Type B pancreatic cell (in vitro differentiated cells): Measurements from ENCODE around the gene PLAC1. TPM values are rescaled to one million over a fixed set of nuclear protein-coding genes. Genes with fewer than 3 reads are reported as not detected.

Experiments
- DNase-seq: peaks from one replicate; pipeline ENCODE4 v3.0.0; 2021; ENCODE audit warnings: mixed read lengths; ENCODE audit not compliant: unreplicated experiment; ENCODE audit errors: extremely low spot score
- H3K27ac Mint-ChIP-seq: 2 replicates; pipeline ENCODE4 v1.8.0; 2021; ENCODE audit warnings: mild to moderate bottlenecking, mixed read lengths
- H3K27me3 Mint-ChIP-seq: 2 replicates; pipeline ENCODE4 v1.8.0; 2021; ENCODE audit warnings: mixed read lengths
- H3K36me3 Mint-ChIP-seq: 2 replicates; pipeline ENCODE4 v1.8.0; 2021; ENCODE audit warnings: mixed read lengths
- H3K4me1 Mint-ChIP-seq: one replicate; pipeline ENCODE4 v1.8.0; 2021; ENCODE audit warnings: mixed read lengths; ENCODE audit not compliant: unreplicated experiment
- H3K4me3 Mint-ChIP-seq: 2 replicates; pipeline ENCODE4 v1.8.0; 2021; ENCODE audit warnings: mild to moderate bottlenecking, mixed read lengths
- H3K9me3 Mint-ChIP-seq: 2 replicates; pipeline ENCODE4 v1.8.0; 2021; ENCODE audit warnings: mixed read lengths
- CTCF ChIP-seq: fragments of 200-600 bp; sonication (generic); conservative IDR thresholded peaks from 2 replicates; pipeline ENCODE4 v1.5.0; 2021; ENCODE audit warnings: antibody characterized with exemption, mild to moderate bottlenecking
- long read RNA-seq: library from polyadenylated mRNA; unstranded; transcript quantifications from one replicate; pipeline ENCODE4 v2.0.0, GENCODE V29; 2020
- total RNA-seq: library from RNA; stranded (reverse); gene quantifications from 2 replicates; pipeline ENCODE4 v1.2.1, GENCODE V29; 2021; ENCODE audit warnings: low replicate concordance

PLAC1 gene, protein sequence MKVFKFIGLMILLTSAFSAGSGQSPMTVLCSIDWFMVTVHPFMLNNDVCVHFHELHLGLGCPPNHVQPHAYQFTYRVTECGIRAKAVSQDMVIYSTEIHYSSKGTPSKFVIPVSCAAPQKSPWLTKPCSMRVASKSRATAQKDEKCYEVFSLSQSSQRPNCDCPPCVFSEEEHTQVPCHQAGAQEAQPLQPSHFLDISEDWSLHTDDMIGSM
- total RNA-seq, result 0.43 TPM in 1 of 2 replicates, not detected in the other
- long read RNA-seq, result 0 reads

GRCh38 chrX:134658002-134658759 lies at the start of gene PLAC1:
Gene PLAC1 (minus strand): TSS chrX:134658471. CDS start chrX:134566682, 91,789 bp downstream.
- peaks cover 5% of the 10 kb centered on the region for H3K4me1 Mint-ChIP-seq
- DNase-seq, result no peak
- no peaks in the 10 kb centered on the region for H3K27me3 Mint-ChIP-seq
- no peak within 1 kb of the TSS for H3K27ac Mint-ChIP-seq
- no peaks in the 10 kb centered on the region for H3K36me3 Mint-ChIP-seq
- H3K4me3 Mint-ChIP-seq, result no peak within 1 kb of the TSS
- no peak for TF ChIP-seq CTCF
- no peaks in the 10 kb centered on the region for H3K9me3 Mint-ChIP-seq

DNA sequence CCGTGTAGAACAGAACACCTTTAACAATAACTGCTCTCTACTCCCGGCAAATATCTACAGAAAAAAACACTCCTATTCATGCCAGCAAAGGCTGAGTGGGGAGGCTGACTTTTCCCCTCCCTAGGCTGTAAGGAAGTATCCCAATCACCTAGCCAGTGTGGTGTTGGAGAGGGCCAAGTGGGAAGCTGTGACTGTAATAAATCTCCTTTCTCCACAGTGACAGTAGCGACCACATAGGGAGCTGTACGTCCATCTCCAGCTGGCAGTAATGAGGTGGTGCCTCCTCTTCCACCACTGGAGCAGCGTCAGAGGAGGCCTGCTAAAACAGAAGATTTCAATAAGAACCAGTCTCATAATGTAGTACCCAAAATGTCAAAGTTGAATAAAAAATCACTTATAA lies 47.9 kb upstream of the PLAC1 start:
- Mint-ChIP-seq H3K4me1 (no peaks in the 10 kb centered on the region), H3K27me3 (no peaks in the 10 kb centered on the region), H3K9me3 (peaks cover 3% of the 10 kb centered on the region), H3K27ac (no peak overlapping the region), H3K36me3 (no peaks in the 10 kb centered on the region), H3K4me3 (no peak overlapping the region)
- no peak for TF ChIP-seq CTCF
- DNase-seq, result no peak

GRCh38 chrX:134695999-134696398 lies 37.7 kb upstream of the PLAC1 start:
- no peaks in the 10 kb centered on the region for H3K36me3 Mint-ChIP-seq
- peaks cover 7% of the 10 kb centered on the region for H3K9me3 Mint-ChIP-seq
- H3K27me3 Mint-ChIP-seq, result no peaks in the 10 kb centered on the region
- H3K4me3 Mint-ChIP-seq, result no peak overlapping the region
- no peaks in the 10 kb centered on the region for H3K4me1 Mint-ChIP-seq
- DNase-seq, result no peak
- H3K27ac Mint-ChIP-seq, result no peak overlapping the region
- TF ChIP-seq CTCF, result no peak

GRCh38 chrX:134694333-134695322 lies 36.4 kb upstream of the PLAC1 start:
- TF ChIP-seq CTCF, result no peak
- Mint-ChIP-seq H3K27ac (no peak overlapping the region), H3K27me3 (no peaks in the 10 kb centered on the region), H3K4me1 (no peaks in the 10 kb centered on the region), H3K4me3 (no peak overlapping the region), H3K9me3 (peaks cover 6% of the 10 kb centered on the region), H3K36me3 (no peaks in the 10 kb centered on the region)
- no peak for DNase-seq

- TF ChIP-seq CTCF, result no peak
- H3K36me3 Mint-ChIP-seq, result no peaks in the 10 kb centered on the region
- H3K4me3 Mint-ChIP-seq, result no peak overlapping the region
- H3K4me1 Mint-ChIP-seq, result peaks cover 4% of the 10 kb centered on the region
- H3K27ac Mint-ChIP-seq, result no peak overlapping the region
- peaks cover 3% of the 10 kb centered on the region for H3K9me3 Mint-ChIP-seq
- H3K27me3 Mint-ChIP-seq, result no peaks in the 10 kb centered on the region
- no peak for DNase-seq
Measured at GRCh38 chrX:134693644-134694043, 35.4 kb upstream of the PLAC1 start.
